Inferior parietal cortex (tissue), 1 donor: ENCODE measurements around the gene SLC22A3.
"Not testable (repeated sequence)": the region's sequence is repeated elsewhere in the genome, so short reads cannot be mapped to it uniquely, and the experiment has no call there.

Experiments used
- DNase-seq: peaks from one replicate; pipeline ENCODE4 v3.0.0-alpha.2; 2016; ENCODE audit errors: extremely low spot score

The SLC22A3 gene, protein sequence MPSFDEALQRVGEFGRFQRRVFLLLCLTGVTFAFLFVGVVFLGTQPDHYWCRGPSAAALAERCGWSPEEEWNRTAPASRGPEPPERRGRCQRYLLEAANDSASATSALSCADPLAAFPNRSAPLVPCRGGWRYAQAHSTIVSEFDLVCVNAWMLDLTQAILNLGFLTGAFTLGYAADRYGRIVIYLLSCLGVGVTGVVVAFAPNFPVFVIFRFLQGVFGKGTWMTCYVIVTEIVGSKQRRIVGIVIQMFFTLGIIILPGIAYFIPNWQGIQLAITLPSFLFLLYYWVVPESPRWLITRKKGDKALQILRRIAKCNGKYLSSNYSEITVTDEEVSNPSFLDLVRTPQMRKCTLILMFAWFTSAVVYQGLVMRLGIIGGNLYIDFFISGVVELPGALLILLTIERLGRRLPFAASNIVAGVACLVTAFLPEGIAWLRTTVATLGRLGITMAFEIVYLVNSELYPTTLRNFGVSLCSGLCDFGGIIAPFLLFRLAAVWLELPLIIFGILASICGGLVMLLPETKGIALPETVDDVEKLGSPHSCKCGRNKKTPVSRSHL

DNA sequence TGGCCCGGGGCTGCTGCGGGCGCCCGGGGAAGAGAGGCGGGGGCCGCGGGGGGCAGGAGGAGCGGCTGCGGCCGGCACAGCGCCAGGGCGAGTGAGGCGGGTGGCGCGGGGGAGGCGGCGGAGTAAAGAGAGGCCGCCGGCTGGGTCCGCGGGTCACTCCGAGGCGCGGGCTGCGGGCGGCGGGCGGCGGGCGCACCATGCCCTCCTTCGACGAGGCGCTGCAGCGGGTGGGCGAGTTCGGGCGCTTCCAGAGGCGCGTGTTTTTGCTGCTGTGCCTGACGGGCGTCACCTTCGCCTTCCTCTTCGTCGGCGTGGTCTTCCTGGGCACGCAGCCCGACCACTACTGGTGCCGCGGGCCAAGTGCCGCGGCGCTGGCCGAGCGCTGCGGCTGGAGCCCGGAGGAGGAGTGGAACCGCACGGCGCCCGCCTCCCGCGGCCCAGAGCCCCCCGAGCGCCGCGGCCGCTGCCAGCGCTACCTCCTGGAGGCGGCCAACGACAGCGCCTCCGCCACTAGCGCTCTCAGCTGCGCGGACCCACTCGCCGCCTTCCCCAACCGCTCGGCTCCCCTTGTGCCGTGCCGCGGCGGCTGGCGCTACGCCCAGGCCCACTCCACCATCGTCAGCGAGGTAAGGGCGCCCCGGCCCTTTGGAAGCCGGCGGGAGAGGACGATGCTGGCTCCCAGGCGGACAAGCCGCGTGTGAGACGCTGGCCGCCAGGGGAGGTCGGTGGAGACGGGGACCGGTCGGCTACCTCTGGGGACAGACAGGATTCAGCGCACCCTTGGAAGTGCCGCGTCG lies at the start of gene SLC22A3:
Gene SLC22A3 (plus strand): TSS at position 156 of the 797 bp plus-strand sequence. CDS start 42 bp downstream, at position 198.
- DNase-seq, result no peak

DNA sequence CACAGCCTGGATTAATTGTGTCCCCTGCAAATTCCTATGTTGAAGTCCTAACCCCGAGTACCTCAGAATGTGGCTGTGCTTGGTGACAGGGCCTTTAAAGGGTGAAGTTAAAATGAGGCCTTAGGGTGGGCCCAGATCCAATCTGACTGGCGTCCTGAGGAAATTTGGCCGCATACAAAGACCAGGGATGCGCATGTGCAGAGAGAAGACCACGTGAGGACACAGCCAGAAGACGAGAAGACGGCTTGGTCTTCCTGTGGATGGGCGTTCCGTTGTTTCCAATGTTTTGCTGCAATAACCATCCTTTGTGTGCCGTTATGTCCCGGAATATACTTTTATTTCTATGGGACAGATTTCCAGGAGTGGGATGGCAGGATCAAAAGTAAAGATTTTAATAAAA lies 48.6 kb upstream of the SLC22A3 start:
- no peak for DNase-seq

GRCh38 chr6:160300076-160300695 lies 48.0 kb upstream of the SLC22A3 start:
- DNase-seq, result no peak

DNA sequence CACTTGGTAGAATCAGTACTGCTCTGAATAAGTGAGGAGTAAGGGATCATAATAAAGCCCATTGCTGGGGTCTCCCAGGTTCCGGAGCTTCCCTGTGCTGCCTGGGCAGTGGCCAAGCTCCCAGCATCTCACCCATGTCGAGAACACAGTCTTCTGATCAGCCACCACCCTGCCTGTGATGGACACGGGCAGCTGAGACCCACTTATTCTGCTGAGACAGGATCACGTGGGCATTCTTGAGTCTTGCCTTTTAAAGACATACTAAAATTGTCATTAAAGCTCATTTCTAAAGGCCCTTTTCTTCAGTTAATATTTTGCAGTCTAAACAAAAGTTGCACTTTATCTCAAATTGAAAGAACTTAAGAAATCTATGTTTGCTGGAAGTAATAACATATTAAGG lies 46.8 kb upstream of the SLC22A3 start:
- no peak for DNase-seq

GRCh38 chr6:160302431-160303082 lies 45.6 kb upstream of the SLC22A3 start:
- not testable (repeated sequence) for DNase-seq

- no peak for DNase-seq
Measured at GRCh38 chr6:160303806-160304205, 44.4 kb upstream of the SLC22A3 start.

- DNase-seq, result peak; percentile 18
Measured at GRCh38 chr6:160305926-160306713, 42.1 kb upstream of the SLC22A3 start.

- no peak for DNase-seq
Measured at GRCh38 chr6:160309718-160310117, 38.5 kb upstream of the SLC22A3 start.

DNA sequence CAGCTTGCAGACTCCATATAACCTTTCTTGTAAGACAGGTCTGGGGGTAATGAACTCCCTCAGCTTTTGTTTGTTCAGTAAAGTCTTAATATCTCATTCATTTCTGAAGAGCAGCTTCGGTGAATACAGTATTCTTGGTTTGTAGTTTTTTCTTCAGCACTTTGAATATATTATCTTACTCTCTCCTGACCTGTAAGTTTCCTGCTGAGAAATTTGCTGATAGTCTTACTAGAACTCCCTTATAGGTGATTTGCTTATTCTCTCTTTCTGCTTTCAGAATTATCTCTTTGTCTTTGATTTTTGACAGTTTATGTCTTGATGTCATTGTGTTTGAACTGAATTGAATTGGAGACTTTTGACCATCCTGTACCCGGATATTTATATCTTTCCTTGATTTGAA lies 35.3 kb upstream of the SLC22A3 start:
- DNase-seq, result no peak

- DNase-seq, result no peak
Measured at GRCh38 chr6:160315310-160315709, 32.9 kb upstream of the SLC22A3 start.

- DNase-seq, result no peak
Measured at GRCh38 chr6:160316261-160316660, 31.9 kb upstream of the SLC22A3 start.

DNA sequence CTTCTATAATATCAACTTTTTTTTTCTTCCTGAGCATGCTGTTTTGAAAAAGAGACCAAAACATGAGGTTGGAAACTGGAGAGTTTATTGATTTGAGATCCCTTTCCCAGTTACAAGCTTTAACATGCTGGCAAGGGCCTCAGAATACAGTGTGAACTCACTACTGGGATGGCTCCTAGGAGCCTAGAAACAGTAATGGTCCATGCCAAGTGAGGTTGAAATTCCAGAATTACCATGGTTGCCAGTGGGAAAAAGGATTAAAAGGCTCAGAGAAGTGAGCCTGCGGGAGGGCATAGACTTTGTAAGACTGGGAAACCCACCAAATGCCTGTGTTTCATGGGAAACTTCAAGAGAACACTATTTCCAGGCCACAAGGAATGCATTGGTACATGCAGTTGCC lies 28.9 kb upstream of the SLC22A3 start:
- DNase-seq, result no peak

- DNase-seq, result no peak
Measured at GRCh38 chr6:160321729-160322505, 26.3 kb upstream of the SLC22A3 start.

- no peak for DNase-seq
Measured at GRCh38 chr6:160327981-160328380, 20.2 kb upstream of the SLC22A3 start.

- DNase-seq, result no peak
Measured at GRCh38 chr6:160328447-160328846, 19.7 kb upstream of the SLC22A3 start.

- DNase-seq, result no peak
Measured at GRCh38 chr6:160329188-160329587, 19.0 kb upstream of the SLC22A3 start.

DNA sequence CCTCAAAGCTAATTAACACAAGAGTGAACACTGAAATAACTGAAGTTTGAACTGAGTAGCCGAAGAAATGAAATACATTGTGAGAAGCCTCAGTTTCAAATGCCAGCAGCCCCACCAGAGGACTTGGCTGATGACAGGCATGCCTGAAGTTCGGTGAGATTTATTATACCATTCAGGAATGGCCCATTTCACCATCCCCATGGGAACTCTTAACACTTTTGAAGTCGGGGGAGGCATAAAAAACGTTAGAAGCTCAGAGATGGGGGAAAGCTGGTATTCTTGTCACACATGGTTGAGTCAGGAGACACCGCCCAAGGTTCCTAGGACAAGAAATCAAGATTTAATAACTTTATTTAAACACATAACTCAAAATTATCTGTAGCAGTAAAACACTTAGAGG lies 17.6 kb upstream of the SLC22A3 start:
- DNase-seq, result no peak

DNA sequence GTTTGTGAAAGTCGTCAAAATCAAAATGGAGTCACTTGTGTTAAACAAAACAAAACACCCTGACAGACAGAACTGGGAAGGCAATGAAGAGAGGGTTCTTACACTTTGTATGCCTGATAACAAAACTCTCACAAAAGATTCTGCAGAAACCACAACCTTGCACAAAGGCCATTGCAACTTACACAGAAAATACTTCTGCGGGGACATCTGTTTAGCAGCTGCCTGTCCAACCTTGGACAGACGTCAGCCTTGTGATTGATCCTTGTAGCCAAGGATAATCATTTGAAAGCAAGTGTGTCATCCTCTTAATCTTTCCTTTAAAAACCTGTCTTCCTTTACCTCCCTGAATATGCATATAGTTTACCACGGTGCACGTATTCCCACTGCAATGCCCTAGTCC lies 17.0 kb upstream of the SLC22A3 start:
- DNase-seq, result no peak

DNA sequence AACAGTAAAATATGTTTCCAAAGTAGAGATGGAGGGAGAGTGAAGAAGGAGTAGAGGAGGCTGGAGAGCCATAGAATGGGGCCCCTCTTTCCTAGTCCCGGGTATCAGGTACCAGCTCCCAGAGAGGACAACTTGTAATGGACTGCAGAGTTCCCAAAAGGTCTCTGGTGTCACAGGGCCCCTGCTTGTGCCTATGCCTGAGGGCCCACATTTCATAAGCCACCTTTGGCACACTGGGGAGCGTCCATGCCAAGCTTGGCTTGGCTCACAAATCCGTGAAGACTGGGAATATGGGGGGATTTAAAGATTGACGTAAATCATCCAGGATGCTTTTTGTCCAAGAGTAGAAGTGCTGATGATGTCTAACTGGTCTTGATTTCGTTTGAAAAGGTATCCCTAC lies 16.4 kb upstream of the SLC22A3 start:
- DNase-seq, result no peak

DNA sequence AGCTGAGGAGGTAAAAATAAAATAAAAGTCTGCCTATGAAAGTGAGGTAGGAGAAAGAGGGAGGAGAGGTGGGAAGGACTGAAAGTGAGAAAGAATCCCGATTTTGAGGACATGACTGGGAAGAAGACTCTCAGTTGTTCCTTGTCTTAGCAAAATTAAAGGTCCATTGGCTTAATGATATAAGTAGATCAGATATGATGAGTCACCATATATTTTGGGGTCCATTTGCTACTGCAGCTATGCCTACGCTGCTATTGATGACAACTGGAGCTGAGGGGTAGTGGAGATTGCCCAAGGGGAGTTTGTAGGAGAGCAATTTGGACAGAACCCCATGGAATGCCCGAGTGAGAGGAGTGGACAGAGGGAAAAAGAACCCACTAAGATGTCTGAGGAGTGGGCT lies 15.1 kb upstream of the SLC22A3 start:
- no peak for DNase-seq
